ENCODE measurements around the gene ELOVL3. TPM values are rescaled to one million over a fixed set of nuclear protein-coding genes. Genes with fewer than 3 reads are reported as not detected.

The ELOVL3 gene
- total RNA-seq, 1 donor from 2014 or later = 0.27 TPM

DNA sequence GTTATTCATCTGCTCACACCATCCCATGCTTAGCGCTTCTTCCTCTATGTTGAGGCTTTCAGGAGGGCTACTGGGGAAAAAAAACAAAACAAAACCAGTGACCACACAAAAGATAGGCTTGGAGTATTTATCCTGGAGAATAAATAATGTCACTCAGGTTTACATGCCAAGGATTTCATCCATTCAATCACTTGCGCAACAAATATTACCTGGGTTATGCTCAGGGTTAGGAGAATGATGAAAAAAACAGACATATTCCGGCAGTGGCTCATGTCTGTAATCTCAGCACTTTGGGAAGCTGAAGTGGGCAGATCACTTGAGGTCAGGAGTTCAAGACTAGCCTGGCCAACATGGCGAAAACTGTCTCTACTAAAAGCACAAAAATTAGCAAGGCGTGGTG is 3.3 kb upstream of the ELOVL3 start:
- no peaks in the 10 kb centered on the region for H3K36me3 Mint-ChIP-seq
- peaks cover 50% of the 10 kb centered on the region for H3K27me3 Mint-ChIP-seq (ENCODE audit: low read depth)
- TF ChIP-seq, protein P1, sequence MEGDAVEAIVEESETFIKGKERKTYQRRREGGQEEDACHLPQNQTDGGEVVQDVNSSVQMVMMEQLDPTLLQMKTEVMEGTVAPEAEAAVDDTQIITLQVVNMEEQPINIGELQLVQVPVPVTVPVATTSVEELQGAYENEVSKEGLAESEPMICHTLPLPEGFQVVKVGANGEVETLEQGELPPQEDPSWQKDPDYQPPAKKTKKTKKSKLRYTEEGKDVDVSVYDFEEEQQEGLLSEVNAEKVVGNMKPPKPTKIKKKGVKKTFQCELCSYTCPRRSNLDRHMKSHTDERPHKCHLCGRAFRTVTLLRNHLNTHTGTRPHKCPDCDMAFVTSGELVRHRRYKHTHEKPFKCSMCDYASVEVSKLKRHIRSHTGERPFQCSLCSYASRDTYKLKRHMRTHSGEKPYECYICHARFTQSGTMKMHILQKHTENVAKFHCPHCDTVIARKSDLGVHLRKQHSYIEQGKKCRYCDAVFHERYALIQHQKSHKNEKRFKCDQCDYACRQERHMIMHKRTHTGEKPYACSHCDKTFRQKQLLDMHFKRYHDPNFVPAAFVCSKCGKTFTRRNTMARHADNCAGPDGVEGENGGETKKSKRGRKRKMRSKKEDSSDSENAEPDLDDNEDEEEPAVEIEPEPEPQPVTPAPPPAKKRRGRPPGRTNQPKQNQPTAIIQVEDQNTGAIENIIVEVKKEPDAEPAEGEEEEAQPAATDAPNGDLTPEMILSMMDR (IDR thresholded peaks at IDR 0.05; ENCODE audit: unreplicated experiment) = no peak
- H3K4me1 Mint-ChIP-seq = peaks cover 12% of the 10 kb centered on the region
- H3K27ac Mint-ChIP-seq = no peak overlapping the region
- no peak overlapping the region for H3K4me3 Mint-ChIP-seq
- H3K9me3 Mint-ChIP-seq = no peaks in the 10 kb centered on the region
- DNase-seq (ENCODE audit: low spot score in 2 of 2, unreplicated experiment in 2 of 2) = no peak

DNA sequence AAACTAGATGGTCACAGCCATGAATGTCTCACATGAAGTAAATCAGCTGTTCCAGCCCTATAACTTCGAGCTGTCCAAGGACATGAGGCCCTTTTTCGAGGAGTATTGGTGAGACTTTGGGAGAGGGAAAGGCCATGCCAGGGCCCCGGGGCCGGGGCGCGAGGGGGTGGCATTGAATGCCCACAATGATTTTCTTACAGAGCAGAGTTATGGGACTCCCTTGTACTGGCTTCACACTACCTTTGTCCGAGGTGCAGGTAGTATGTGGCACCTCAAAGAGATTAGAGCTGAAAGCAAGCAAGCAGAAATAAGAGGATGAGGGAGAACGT is 407 bp downstream of the ELOVL3 start:
- H3K27me3 Mint-ChIP-seq (ENCODE audit: low read depth) = peaks cover 72% of the 10 kb centered on the region
- H3K4me1 Mint-ChIP-seq = peaks cover 17% of the 10 kb centered on the region
- no peaks in the 10 kb centered on the region for H3K36me3 Mint-ChIP-seq
- DNase-seq (ENCODE audit: low spot score in 2 of 2, unreplicated experiment in 2 of 2) = no peak
- H3K9me3 Mint-ChIP-seq = no peaks in the 10 kb centered on the region
- TF ChIP-seq, protein P1 (IDR thresholded peaks at IDR 0.05; ENCODE audit: unreplicated experiment) = no peak
- H3K4me3 Mint-ChIP-seq = peak overlapping the region; percentile 69
- H3K27ac Mint-ChIP-seq = peak overlapping the region; percentile 85

DNA sequence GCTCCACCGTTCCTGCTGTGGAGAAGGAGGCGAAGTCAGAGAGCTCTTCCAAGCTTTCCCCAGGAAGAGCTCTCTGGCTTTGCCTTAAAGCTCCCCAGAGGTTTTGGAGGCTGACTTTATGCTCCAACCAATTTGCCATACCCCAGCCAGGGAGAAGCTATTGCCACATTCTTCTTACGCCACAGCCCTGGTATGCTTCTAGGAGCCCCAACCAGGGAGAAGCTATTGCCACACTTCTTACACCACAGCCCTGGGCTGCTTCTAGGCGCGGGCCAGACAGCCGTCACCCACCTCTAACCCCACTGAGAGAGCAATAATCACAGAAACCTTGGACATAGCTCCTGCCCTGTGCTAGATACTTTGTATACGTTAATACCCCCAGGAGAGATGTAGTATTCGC is 951 bp downstream of the ELOVL3 start:
- Mint-ChIP-seq H3K36me3 (no peaks in the 10 kb centered on the region), H3K4me3 (no peak overlapping the region), H3K27me3 (ENCODE audit: low read depth) (peaks cover 76% of the 10 kb centered on the region), H3K9me3 (no peaks in the 10 kb centered on the region), H3K4me1 (peaks cover 17% of the 10 kb centered on the region), H3K27ac (no peak overlapping the region)
- TF ChIP-seq, protein P1 (IDR thresholded peaks at IDR 0.05; ENCODE audit: unreplicated experiment) = no peak
- no peak for DNase-seq (ENCODE audit: low spot score in 2 of 2, unreplicated experiment in 2 of 2)

DNA sequence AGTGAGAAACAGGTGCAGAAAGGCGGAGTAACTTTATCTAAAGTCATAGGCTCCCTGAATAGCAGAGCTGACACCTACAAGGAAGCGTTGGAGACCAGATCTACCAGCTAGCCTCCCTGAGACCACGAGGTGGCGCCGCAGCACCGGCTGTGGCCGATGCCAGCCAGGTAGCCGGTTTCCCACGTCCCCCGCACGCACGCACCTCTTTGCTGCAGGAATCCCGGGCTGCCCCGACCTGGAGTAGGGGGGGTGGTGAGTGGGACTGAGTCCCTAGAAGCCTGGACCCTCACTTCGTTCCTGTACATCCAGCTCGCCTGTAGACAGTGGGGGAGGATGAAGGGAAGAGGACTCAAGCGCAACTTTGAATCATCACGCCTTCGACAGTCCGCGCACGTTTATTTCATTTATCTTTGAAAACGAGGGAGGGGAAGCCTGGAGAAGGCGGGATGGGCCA is 3.7 kb downstream of the ELOVL3 start:
- no peaks in the 10 kb centered on the region for H3K36me3 Mint-ChIP-seq
- peaks cover 17% of the 10 kb centered on the region for H3K4me1 Mint-ChIP-seq
- no peaks in the 10 kb centered on the region for H3K9me3 Mint-ChIP-seq
- H3K4me3 Mint-ChIP-seq = peak overlapping the region; percentile 63
- DNase-seq (ENCODE audit: low spot score in 2 of 2, unreplicated experiment in 2 of 2) = peak; percentile 80 to 92
- H3K27me3 Mint-ChIP-seq (ENCODE audit: low read depth) = peaks cover 89% of the 10 kb centered on the region
- TF ChIP-seq, protein P1 (IDR thresholded peaks at IDR 0.05; ENCODE audit: unreplicated experiment) = peak; percentile 78
- no peak overlapping the region for H3K27ac Mint-ChIP-seq

DNA sequence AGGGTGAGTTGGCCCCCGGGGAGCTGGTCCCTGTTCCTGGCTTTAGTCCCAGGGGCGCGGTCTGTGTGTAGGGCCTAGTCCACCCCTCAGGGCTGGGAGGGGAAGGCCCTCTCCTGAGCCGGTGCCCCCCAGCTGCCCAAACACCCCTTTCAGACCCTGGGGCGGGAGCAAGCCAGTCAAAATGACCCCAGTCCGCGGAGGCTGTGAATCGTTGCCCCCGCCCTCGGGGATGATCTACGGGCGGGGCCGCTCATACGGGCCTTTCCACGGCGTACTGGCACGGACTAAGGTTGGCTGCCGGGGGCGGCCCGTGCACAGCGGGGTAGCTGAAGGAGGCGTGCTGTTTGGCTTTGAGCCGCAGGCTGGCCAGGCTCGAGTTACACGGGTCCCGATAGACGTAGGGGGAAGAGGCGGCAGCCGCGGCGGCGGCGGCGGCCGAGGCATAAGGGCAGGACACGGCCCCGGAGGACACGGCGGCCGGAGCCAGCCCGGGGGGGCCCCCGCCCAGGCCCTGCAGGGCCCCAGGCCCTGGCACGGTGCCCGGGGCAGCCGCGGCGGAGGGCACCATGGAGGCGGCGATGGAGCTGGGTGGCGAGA is 4.3 kb downstream of the ELOVL3 start:
- Mint-ChIP-seq H3K27ac (no peak overlapping the region), H3K36me3 (no peaks in the 10 kb centered on the region), H3K27me3 (ENCODE audit: low read depth) (peaks cover 93% of the 10 kb centered on the region), H3K4me3 (peak overlapping the region; percentile 63), H3K9me3 (no peaks in the 10 kb centered on the region), H3K4me1 (peaks cover 16% of the 10 kb centered on the region)
- DNase-seq (ENCODE audit: low spot score in 2 of 2, unreplicated experiment in 2 of 2) = peak in 1 of 2 experiments; percentile 65
- TF ChIP-seq, protein P1 (IDR thresholded peaks at IDR 0.05; ENCODE audit: unreplicated experiment) = no peak
